ENCODE measurements around the gene NSG2.

DNA sequence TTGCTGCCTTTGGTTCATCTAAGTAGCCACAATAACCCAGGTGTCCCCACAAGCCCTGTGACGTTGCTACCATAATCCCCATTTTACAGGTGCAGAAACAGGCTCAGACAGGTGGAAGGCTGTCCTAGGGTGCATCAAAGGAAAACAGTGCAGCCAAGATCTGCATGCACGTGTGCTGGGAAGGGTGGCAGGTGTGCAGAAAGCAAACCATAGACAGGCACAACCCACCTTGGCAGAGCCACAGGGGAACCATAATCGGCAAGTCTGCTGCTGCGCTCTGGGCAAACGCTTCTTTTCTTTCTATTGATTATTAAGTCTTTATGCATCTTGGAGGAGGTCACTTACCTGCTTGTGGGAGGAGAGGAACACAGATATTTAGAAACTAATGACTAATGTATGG is 7.1 kb downstream of the NSG2 start:
- TF ChIP-seq, protein P1, sequence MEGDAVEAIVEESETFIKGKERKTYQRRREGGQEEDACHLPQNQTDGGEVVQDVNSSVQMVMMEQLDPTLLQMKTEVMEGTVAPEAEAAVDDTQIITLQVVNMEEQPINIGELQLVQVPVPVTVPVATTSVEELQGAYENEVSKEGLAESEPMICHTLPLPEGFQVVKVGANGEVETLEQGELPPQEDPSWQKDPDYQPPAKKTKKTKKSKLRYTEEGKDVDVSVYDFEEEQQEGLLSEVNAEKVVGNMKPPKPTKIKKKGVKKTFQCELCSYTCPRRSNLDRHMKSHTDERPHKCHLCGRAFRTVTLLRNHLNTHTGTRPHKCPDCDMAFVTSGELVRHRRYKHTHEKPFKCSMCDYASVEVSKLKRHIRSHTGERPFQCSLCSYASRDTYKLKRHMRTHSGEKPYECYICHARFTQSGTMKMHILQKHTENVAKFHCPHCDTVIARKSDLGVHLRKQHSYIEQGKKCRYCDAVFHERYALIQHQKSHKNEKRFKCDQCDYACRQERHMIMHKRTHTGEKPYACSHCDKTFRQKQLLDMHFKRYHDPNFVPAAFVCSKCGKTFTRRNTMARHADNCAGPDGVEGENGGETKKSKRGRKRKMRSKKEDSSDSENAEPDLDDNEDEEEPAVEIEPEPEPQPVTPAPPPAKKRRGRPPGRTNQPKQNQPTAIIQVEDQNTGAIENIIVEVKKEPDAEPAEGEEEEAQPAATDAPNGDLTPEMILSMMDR (IDR thresholded peaks at IDR 0.05; ENCODE audit: low read depth, low read length, missing input control), result no peak
- TF ChIP-seq GABPA (IDR thresholded peaks at IDR 0.05 in 1 of 2, conservative IDR thresholded peaks at IDR 0.05 in 1 of 2), result no peak
- no peak for TF ChIP-seq YY1 (IDR thresholded peaks at IDR 0.05)
- TF ChIP-seq RAD21 (IDR thresholded peaks at IDR 0.05), result no peak
- TF ChIP-seq, protein P2, sequence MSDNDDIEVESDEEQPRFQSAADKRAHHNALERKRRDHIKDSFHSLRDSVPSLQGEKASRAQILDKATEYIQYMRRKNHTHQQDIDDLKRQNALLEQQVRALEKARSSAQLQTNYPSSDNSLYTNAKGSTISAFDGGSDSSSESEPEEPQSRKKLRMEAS (IDR thresholded peaks at IDR 0.05), result no peak
- TF ChIP-seq, protein P3, sequence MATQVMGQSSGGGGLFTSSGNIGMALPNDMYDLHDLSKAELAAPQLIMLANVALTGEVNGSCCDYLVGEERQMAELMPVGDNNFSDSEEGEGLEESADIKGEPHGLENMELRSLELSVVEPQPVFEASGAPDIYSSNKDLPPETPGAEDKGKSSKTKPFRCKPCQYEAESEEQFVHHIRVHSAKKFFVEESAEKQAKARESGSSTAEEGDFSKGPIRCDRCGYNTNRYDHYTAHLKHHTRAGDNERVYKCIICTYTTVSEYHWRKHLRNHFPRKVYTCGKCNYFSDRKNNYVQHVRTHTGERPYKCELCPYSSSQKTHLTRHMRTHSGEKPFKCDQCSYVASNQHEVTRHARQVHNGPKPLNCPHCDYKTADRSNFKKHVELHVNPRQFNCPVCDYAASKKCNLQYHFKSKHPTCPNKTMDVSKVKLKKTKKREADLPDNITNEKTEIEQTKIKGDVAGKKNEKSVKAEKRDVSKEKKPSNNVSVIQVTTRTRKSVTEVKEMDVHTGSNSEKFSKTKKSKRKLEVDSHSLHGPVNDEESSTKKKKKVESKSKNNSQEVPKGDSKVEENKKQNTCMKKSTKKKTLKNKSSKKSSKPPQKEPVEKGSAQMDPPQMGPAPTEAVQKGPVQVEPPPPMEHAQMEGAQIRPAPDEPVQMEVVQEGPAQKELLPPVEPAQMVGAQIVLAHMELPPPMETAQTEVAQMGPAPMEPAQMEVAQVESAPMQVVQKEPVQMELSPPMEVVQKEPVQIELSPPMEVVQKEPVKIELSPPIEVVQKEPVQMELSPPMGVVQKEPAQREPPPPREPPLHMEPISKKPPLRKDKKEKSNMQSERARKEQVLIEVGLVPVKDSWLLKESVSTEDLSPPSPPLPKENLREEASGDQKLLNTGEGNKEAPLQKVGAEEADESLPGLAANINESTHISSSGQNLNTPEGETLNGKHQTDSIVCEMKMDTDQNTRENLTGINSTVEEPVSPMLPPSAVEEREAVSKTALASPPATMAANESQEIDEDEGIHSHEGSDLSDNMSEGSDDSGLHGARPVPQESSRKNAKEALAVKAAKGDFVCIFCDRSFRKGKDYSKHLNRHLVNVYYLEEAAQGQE (IDR thresholded peaks at IDR 0.05), result no peak
- TF ChIP-seq SP1 (IDR thresholded peaks at IDR 0.05), result no peak
- no peak for TF ChIP-seq FOXA1 (IDR thresholded peaks at IDR 0.05)
- no peak for TF ChIP-seq JUND (IDR thresholded peaks at IDR 0.05)
- TF ChIP-seq RXRA (IDR thresholded peaks at IDR 0.05), result no peak
- no peak for TF ChIP-seq TAF1 (conservative IDR thresholded peaks at IDR 0.05)
- TF ChIP-seq, protein P4, sequence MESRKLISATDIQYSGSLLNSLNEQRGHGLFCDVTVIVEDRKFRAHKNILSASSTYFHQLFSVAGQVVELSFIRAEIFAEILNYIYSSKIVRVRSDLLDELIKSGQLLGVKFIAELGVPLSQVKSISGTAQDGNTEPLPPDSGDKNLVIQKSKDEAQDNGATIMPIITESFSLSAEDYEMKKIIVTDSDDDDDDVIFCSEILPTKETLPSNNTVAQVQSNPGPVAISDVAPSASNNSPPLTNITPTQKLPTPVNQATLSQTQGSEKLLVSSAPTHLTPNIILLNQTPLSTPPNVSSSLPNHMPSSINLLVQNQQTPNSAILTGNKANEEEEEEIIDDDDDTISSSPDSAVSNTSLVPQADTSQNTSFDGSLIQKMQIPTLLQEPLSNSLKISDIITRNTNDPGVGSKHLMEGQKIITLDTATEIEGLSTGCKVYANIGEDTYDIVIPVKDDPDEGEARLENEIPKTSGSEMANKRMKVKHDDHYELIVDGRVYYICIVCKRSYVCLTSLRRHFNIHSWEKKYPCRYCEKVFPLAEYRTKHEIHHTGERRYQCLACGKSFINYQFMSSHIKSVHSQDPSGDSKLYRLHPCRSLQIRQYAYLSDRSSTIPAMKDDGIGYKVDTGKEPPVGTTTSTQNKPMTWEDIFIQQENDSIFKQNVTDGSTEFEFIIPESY (IDR thresholded peaks at IDR 0.05), result no peak
